MM.1S (cell line): ENCODE measurements around the gene RNF111.

Experiments used
- EZH2 ChIP-seq: fragments of 300-600 bp; sonication (generic); optimal IDR thresholded peaks from 2 replicates; pipeline ENCODE3; 2017; ENCODE audit warnings: low read depth, mild to moderate bottlenecking, antibody characterized with exemption, low read length, mixed read lengths
- EZH2phosphoT487 ChIP-seq: fragments of 300-600 bp; sonication (generic); IDR thresholded peaks from 2 replicates; pipeline ENCODE4 v1.6.1; 2018; ENCODE audit warnings: antibody characterized with exemption, low read length
- TF ChIP-seq, protein P1 (sequence below): fragments of 300-600 bp; sonication (generic); IDR thresholded peaks from 2 replicates; pipeline ENCODE4 v1.5.1; 2016; ENCODE audit warnings: antibody characterized with exemption, low read length, mixed read lengths

- TF ChIP-seq, protein P1, sequence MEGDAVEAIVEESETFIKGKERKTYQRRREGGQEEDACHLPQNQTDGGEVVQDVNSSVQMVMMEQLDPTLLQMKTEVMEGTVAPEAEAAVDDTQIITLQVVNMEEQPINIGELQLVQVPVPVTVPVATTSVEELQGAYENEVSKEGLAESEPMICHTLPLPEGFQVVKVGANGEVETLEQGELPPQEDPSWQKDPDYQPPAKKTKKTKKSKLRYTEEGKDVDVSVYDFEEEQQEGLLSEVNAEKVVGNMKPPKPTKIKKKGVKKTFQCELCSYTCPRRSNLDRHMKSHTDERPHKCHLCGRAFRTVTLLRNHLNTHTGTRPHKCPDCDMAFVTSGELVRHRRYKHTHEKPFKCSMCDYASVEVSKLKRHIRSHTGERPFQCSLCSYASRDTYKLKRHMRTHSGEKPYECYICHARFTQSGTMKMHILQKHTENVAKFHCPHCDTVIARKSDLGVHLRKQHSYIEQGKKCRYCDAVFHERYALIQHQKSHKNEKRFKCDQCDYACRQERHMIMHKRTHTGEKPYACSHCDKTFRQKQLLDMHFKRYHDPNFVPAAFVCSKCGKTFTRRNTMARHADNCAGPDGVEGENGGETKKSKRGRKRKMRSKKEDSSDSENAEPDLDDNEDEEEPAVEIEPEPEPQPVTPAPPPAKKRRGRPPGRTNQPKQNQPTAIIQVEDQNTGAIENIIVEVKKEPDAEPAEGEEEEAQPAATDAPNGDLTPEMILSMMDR, result no peak
- TF ChIP-seq EZH2, result no peak
- no peak for TF ChIP-seq EZH2phosphoT487
Observed at GRCh38 chr15:59137566-59137965, 150.1 kb downstream of the RNF111 start.
